HG02981 (cell line): ENCODE results near the gene HYDIN.
"Not testable (repeated sequence)": the region's sequence is repeated elsewhere in the genome, so short reads cannot be mapped to it uniquely, and the experiment has no call there.

Experiments used
- ATAC-seq: cut with Tn5 transposase; IDR thresholded peaks from one replicate; pipeline ENCODE4 v1.9.1; 2021; ENCODE audit warnings: mild to moderate bottlenecking, moderate library complexity; ENCODE audit not compliant: unreplicated experiment

HYDIN gene

DNA sequence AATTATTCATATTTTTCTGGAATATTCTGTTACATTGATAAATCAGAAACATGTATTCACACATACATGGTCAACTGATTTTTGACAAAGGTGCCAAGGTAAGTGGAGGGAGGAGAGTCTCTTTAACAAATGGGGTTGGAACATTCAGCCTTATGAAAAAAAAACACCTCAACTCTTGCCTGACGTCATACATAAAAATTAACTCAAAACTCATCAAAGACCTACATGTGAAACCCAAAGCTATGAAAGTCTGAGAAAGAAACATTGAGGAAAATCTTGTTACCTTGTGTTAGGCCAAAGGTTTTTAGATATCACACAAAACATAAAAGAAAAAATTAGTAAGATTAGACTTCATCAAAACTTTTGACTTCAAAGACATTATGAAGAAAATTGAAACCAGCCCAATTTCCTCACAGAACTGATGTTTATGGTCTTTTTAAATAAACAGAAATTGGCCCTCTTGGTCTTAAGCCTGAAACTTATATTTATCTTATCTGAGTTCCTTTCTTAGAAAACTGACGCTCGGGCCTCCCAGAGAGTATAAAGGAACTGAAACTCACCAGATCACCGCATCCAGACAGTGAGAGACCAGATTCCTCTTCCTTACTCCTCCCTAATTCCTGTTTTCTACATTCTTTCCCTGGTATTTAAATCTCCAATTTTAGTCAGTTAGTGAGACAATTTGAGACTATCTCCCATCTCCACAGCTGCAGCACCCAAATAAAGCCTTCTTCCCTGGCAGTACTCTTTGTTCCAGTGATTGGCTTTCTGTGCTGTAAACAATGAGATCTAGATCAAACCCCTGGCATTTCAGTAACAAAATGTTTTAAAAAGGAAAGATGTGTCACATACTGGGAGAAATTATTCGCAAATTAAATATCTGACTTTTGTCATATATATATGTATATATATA lies 4.0 kb downstream of the HYDIN start:
- ATAC-seq = no peak

DNA sequence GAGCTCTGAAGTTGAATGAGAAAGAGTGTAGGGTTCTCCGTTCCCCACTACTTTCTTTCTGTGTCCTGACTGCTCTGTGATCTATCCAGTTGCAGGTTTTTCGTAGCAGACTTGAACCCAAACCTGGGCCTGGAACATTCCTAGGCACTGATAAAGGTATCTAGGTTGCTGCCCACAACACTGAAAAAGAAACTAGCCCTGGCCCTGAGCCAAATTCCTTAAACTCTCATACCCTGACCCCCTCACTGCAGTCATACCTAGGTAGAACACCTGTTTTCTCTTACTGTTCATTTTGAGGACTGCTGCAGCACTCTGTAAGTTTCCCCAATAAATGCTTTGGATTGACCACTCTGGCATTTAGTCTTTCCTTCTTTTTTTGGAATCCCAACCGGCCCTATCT lies 5.4 kb downstream of the HYDIN start:
- ATAC-seq = no peak

DNA sequence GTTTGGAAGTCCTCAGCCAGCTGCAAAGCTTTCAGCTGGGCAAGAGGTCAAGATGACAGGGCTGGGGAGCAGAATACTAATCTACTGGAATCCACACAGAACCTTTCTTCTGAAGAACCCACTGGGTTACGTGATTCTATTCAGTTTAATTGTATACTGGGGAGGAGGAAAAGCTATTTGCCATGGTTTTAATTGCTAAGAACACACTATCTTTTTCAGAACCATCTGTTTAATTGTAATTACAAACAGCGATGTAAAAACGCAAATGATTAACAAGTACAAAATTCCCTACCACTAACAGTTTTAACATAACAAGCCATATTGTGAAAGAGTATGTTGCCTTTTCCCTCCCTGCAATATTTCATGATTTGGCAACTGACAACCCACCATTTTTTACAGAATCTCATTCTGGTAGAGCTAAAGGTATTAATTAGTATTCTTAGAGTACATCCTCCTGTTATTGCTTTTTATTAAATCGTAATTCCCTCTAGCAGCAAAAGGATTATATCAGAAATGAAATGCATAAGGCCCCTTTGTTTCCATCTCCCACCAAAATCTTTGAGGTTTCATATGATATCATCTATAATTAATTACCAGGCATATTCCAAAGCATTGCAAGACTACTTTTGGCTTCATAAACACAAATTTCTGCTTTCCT lies 12.1 kb downstream of the HYDIN start:
- no peak for ATAC-seq

DNA sequence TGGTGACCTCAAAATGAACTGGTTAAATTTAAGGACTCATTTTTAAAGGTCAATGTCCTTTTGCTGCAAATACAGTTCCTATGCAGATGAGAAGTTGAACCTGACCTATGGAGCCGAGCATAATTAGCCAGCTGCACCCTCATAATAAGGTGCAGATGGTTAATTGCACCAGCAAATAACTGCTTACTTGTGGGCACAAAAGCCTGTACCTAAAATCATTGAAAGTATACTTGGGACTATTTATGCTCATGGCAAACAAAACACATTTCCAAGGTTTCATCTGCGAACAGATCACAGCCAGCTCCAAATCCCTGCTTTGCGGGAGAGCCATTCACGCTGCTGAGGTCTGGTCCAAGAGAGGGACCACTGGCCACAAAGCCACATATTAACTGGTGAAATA lies 13.0 kb downstream of the HYDIN start:
- no peak for ATAC-seq

DNA sequence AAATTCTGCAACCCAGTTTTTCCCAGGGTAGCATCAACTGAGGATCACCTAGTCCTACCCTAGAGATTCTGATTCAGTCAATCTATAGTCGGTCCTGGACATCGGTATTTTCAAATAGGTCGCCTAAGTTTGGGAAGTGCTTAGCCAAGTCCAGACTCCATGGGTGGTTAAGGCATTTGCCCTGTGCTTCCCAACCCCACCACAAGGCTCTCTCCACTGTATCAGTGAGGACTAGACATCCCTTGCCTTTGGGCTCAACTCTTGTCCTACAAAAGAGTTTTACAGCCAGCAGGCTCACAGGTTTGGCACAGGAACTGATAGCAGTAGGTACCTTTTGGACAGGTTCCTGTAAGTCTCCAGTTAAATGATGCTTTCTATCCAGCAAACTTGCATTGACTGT lies 13.8 kb downstream of the HYDIN start:
- ATAC-seq = no peak

DNA sequence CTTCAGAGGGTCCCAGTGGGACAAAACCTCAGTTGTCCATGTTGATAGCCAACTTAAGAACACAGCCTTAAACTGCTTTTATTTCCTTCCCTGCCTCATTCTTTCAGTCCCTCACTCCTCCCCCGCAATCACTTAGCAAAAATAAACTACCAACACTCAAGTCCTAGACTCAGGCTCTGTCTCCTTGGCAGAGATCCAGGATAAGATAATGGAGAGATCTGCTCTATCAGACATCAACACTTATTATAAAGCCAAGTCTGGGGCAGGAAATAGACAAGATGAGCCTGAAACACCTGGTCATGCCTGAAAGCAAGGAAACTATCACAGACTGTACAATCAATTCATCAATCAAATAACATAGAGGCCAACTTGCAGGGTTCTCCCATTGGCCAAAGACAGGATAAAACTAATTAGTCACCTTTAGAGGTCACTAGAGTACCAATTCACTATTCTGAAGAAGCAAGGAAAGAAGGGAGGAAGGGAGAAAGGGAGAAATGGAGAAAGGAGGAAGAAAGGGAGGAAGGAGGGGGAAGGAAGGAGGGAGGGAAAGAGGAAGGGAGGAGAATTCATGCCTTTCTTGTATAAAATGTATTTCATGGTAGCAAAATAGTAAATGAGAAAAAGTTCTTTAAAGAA lies 15.7 kb downstream of the HYDIN start:
- ATAC-seq = no peak

DNA sequence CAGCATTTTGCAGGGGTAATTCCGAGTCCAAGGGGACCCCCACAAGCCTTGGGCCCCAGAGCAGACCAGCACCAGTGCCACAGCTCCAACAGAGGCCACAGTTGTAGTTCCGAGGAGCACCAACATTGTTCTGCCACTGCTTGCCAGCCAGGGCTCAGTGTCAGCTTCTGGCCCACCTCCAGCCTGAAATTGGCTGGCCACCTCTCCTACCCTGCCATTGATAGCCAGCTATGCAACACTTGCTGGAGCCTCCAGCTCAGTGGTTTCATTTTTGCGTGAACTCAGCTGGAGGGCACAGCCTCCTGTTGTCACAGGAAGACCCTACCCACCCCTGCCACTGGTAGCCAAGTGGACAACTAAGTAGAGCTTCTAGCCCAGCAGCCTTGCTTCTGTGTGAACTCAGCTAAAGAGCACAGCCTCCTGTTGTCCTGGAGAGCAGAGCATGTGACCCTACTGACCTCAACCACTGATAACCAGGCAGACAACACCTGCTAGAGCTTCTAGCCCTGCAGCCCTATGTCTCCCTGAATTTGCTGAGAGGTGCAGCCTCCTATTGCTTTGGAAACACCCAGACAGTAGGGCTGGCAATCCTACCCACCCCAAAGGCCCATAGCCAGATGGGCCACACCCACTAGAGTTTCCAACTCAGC lies 24.9 kb downstream of the HYDIN start:
- ATAC-seq = no peak

DNA sequence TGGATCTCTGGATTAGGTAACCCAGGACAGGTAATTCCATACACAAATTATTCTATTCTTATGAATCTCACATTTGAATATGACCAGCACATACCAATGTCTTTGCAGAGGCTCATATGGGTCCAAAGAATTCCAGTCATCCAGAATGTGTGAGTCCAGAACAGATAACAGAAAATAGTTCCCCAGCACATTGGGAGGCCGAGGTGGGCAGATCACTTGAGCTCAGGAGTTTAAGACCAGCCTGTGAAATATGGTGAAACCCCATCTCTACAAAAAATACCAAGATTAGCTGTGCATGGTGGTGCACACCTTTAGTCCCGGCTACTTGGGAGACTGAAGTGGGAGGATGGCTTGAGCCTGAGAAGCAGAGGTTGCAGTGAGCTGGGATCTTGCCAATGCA lies 26.9 kb downstream of the HYDIN start:
- no peak for ATAC-seq

DNA sequence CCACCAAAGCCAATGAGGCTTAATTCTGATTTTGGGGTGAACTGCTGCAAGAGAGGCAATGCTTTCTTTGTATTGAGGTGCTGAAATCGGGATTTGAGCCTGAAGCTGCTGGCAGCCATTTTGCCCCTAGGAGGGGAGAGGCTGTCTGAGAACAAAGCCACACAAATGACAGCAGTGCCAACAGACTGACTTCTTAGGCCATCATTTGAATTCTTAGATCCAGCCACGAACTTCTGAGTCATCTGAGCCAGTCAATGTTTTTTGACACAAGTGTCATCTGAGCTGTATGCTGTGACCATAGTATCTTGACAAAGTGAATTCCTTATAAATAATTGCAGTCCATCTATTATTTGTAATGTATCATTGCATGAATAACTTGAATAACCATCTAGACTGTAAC lies 29.0 kb downstream of the HYDIN start:
- ATAC-seq = no peak

DNA sequence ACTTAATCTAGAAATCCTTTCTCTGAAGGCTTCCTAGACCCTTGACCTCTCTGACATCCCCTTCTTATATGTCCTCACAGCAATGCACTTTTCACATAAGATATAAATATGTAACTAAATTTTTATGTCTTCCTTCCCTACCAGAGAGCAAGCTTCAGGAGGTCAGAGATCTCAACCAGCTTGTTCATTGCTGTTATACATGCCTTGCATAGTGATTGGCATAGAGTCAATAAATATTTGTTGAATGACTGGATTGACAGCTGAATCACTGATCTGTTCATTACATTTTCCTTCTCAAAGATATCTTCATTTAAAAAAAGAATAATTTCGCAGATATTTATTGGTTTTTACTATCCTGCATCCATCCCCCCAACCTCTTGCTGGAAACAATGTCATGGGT lies 29.5 kb downstream of the HYDIN start:
- ATAC-seq = no peak

DNA sequence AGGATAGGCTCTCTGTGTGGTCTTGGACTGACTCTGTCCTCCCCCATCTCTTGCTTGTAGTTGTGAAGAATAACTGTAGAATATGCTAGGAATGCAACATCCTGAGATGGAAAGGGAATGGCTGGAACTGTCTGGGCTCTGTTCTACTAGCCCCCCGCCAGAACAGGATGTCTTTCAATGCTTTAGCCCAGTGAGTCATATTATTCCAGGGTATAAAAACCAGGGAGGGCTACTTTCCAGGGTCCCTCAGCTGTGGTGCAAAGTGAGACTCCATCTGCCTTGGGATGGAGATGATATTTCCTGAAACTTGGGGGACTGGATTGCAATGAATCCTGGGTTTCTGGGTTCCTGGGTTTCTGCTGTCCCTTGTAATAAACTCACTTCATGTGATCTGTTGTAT lies 32.1 kb downstream of the HYDIN start:
- no peak for ATAC-seq

DNA sequence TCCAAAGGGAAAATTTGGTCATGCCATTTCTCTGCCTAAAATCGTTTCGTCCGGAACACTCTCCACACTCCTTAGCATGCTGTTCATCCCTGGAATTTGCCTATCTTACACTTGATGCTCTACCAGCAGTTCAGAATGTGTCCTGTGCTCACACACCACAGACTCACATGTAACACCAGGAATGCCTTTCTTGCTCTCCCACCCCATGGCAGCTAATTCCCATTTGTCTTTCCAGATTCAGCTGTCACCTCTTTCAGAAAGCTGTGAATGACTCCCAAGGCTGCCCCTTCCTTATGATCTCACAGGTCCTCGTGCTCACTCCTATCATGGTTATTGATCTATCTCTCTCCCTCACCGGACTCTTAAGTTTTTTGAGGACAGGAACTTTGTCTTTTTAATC lies 38.1 kb downstream of the HYDIN start:
- no peak for ATAC-seq

DNA sequence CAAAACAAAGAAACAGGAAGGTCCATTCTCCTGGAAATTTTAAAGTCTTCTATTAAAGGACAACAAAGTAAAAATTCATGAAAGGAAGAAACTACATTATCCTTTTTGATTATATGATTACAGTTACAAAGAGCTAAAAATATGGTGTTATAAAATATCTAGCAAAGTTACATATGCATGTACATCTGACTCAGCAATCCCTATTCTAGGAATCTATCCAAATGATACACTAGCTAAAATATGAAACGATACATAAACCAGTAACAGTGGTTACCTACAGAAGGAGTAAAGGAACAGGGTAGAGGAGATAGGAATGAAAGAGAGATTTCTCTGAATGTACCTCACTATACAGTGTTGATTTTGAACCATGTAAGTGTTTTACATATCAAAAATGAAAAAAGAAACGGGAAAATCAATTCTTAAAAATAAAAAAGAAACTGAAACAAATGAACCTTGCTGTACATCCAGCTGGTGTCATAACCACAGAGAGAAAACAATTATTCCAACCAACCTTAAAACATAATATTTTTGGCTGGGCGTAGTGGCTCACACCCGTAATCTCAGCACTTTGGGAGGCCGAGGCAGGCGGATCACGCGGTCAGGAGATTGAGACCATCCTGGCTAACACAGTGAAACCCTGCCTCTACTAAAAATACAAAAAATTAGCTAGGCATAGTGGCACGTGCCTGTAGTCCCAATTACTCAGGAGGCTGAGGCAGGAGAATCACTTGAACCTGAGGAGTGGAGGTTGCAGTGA lies 41.4 kb downstream of the HYDIN start:
- no peak for ATAC-seq

DNA sequence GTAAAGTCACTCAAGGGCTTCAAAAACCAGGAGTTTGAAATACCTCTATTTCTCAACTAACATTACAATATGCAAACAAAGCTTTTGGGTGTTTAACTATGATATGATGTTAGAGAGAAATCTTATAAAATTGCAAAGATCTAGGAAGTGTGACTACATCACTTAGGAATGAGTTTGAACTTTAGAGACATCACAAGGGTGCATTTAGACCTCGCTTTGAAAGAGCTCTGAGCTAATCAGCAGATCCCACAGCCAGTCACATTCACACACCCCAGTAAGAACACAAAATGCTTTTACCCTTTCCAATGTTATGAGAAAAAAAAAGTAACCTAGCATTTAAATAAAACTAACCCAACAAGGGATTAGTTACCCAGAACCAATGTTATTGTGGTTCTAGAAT lies 45.2 kb downstream of the HYDIN start:
- no peak for ATAC-seq

DNA sequence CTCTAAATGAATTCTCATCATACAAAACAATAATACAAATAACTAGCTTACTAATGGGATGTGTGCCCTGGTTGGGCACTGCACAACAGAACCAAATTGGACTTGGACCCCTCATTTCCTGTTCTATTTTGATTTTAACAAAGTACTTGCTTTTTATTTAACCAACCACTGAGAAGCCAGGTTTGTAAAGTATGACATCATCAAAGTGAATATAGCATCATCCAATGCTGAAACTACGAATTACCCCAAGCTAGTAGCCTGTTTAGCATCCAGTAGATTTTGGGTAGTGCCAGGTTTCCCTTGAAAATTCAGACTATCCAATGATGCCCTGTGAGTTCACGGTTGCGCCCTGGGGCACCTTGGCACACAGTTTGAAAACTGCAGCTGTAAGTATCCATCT lies 51.0 kb downstream of the HYDIN start:
- ATAC-seq = no peak

DNA sequence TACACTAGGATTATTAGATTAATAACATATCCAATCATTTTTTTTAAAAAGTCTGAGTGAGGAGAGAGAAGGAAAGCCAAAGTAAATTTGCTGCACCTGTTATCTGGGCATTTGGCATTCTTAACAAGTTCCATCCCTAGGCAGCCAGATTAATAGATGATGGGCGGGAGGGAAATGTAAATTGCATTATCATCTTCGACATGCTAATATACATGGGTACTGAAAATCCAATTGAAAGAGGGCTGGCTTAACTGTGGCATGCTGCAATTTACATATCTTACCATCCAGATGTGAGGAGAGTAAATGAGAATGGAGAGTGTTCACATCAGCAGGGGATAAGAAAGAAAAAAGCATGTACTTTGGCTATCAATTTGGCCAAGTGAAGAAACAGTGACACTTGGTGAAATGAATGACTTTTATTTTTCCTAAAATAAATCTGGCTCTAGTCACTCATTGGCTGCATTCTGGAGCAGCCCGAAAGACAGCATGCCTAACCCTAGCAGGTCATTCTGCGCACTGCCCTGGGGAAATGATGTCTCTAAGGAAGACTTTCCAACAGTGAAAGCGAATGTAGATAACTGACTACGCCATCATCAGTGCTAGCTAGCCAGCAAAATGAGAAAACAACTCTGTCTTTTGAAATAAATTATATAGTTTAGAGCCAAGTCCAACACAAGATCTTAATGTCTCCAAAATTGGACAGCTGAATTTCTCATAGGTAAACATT lies 57.9 kb downstream of the HYDIN start:
- ATAC-seq = no peak

DNA sequence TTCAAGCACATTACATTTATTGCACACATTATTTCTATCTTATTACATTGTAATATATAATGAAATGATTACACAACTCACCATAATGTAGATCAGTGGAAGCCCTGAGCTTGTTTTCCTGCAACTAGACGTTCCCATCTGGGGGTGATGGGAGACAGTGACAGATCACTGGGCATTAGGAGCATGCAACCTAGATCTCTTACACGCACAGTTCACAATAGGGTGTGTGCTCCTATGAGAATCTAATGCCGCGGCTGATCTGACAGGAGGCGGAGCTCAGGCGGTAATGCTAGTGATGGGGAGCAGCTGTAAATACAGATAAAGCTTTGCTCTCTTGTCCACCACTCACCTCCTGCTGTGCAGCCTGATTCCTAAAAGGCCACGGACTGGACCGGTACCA lies 69.5 kb downstream of the HYDIN start:
- ATAC-seq = not testable (repeated sequence)

DNA sequence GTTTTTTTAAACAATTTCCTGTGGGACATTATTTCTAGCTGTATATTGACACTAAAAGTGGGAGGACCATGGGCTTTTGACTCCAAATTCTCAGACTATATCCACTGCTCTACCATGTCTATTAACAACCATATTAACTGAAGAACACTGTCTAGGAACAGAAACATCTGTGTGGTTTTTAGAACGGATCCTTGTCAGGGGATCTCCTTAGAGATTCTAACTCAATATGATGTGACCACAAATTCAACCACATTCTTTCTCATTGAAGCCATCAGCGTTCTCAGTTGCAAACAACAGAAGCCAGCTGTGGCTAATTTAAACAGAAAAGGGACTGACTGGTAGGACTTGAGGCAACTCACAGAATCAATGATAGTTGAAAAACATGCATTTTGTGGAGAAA lies 73.2 kb downstream of the HYDIN start:
- not testable (repeated sequence) for ATAC-seq

DNA sequence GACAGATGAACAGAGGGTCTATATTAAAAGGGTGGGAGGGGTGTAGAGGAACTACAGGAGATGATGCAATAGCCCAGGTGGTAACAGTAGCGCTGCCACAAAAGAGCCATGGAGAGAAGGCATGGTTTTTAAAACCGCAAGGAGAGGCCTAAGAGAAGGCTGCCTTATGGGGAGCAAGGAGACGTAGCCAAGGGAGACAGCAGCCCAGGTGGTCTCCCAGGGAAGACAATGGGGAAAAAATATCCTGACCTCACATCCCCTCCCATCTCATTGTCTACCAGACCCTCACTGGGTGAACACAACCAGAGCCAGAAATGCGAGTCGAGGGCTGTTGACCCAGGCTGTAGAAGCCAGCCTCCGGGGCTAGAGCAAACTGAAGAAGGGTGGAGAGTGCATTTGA lies 77.2 kb downstream of the HYDIN start:
- ATAC-seq = not testable (repeated sequence)

DNA sequence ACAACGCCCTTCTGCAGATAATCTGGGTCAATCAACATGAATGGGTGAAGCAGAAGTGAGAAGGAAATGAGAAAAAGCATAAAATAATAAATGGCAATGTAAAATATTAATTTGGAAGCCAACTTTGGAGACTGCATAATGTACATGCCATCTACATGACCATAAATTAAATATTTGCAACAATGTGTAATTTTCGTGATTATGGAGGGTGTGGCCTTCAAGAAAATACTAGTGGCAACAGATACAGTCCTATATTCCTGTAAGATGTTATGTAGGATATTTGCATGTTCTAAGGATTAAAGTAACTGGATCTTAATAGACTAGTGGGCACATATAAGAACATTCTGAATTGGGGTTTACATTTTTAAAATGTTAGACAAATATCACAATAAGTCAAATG lies 78.9 kb downstream of the HYDIN start:
- ATAC-seq = not testable (repeated sequence)
